NK-92 treated with Interleukin-12 subunit alpha and Interleukin-12 subunit beta, amount 100 ng/mL, for 24 hours (cell line): ENCODE data around the gene RNF128.

Experiments
- DNase-seq: peaks from one replicate; lab custom pipeline; 2025; lab: John Stamatoyannopoulos, UW

The RNF128 gene, protein sequence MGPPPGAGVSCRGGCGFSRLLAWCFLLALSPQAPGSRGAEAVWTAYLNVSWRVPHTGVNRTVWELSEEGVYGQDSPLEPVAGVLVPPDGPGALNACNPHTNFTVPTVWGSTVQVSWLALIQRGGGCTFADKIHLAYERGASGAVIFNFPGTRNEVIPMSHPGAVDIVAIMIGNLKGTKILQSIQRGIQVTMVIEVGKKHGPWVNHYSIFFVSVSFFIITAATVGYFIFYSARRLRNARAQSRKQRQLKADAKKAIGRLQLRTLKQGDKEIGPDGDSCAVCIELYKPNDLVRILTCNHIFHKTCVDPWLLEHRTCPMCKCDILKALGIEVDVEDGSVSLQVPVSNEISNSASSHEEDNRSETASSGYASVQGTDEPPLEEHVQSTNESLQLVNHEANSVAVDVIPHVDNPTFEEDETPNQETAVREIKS

DNA sequence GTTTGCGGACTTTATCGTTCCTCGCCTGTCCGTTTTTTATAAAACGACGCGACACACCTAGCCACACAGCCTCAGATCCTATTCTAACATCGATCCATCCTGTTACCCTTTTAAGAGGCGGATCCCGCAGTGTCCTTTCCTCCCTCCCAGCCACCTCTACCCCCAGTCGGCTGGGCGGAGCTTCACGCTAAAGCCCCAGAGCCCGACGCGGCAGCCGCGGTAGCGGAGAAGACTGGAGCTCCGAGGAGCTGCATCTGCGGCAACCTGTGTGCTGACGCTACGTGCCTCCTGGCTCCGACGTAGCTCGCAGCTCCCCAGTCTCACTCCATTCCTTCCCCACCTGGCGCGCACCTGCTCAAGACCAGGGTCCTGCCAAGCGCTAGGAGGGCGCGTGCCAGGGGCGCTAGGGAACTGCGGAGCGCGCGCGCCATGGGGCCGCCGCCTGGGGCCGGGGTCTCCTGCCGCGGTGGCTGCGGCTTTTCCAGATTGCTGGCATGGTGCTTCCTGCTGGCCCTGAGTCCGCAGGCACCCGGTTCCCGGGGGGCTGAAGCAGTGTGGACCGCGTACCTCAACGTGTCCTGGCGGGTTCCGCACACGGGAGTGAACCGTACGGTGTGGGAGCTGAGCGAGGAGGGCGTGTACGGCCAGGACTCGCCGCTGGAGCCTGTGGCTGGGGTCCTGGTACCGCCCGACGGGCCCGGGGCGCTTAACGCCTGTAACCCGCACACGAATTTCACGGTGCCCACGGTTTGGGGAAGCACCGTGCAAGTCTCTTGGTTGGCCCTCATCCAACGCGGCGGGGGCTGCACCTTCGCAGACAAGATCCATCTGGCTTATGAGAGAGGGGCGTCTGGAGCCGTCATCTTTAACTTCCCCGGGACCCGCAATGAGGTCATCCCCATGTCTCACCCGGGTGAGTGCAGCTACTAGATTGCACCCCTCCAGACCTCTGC, at the start of gene RNF128:
Gene RNF128, plus strand, starts transcription at position 217 of the 953 bp plus-strand sequence. Its CDS starts 213 bp downstream, at position 430.
- no peak for DNase-seq

GRCh38 chrX:106680716-106681115, 45.8 kb upstream of the RNF128 start:
- DNase-seq = no peak

DNA sequence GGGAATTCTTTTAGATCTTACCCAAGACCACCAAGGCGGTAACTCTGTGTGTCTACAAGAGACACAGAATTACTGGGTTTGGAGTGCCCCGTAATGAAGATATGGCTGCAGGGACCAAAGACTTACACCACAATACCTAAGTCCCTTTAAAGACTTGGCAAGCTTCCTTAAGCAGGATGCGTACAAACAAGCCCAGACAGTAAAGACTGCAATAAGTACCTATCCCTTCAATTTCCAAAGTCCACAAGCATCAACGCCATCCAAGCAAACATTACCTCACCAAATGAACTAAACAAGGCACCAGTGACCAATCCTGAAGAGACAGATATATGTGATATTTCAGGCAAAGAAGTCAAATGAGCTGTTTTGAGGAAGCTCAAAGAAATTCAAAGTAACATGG, 42.3 kb upstream of the RNF128 start:
- DNase-seq = no peak

- no peak for DNase-seq
Observed at GRCh38 chrX:106692425-106693065, 34.0 kb upstream of the RNF128 start.

- no peak for DNase-seq
Observed at GRCh38 chrX:106696502-106696901, 30.0 kb upstream of the RNF128 start.

DNA sequence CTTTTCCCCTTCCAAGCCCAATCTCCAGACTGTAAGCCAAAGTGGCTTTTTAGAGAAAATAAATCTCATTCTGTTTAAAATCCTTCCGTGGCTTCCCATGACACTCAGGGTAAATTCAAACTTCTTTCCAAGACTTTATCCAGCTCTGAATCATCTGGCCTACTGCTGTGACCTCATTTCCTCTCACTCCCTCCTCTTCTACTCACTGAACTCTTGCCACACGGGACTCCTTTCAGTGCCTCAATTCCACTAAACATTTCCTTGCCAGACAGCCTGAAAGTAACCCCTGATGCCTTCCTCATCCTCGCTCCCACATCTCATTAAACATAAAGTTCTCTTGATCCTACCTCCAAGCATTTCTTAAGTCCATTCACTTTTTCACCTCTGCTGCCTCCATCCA, 27.8 kb upstream of the RNF128 start:
- DNase-seq = no peak

- no peak for DNase-seq
Observed at GRCh38 chrX:106702636-106703035, 23.9 kb upstream of the RNF128 start.

DNA sequence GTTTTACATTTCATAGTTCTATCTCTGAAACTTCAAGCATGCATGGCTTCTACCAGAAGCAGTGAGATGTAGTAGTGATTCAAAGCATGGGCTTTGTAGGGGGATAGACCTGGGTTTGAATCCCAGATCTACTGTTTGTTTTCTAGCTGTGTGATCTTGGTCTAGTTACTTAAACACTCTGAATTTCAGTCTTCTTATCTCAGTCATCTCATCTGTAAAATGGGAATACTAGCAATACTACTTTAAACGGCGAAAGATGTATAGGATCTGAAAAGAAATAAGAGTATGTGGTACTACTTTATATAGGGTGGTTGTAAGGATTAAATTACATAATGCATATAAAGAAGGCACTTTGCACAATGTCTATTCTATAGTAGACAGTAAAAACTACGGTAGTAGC, 20.0 kb upstream of the RNF128 start:
- no peak for DNase-seq

DNA sequence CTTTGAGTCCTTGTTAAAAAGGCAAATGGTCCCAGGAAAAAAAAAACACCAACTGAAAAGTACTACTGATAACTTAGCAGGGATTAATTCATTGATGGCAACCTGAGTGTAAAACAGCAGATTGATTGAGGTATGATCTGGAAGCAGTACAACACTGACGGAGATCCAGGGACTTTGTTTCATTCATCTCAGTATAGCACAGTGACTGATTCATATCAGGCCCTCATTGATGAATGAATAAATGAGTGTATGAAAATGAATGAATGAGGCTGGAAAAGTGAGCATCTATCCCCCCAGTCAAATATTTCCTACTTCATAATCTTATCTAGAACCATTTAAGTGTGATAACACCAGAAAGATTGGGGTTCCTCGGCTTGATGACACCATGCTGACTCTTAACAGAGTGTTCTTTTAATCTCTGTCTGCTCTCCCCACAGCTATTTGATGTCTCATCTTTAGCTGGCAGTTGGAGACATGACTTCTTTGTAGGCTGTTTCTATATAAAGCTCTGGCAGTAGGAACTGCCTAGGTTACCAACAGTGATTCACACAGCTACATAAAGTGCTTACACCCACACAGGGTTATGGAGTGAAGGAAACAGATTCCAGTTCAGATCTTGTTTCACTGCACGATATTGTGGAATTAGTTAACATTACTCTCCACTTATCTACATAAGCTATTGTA, 18.6 kb upstream of the RNF128 start:
- no peak for DNase-seq

DNA sequence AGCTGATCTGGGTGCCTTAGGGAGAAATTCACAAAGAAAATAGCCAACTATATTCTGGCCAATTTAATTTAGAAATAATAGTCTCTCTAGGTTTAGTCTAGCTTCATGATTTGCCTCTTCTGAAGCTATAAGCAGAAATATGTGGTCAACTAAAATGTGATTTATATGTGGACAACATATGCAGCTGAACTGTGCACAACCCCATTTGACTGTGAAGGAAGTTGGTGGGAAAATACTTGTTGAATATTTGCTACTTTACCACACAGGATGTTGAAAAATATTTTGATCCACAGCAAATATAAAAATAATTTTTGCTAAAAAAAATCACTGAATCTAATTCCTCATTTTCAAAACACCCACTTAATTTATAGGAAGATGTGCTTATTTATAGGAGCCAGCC, 15.7 kb upstream of the RNF128 start:
- no peak for DNase-seq

DNA sequence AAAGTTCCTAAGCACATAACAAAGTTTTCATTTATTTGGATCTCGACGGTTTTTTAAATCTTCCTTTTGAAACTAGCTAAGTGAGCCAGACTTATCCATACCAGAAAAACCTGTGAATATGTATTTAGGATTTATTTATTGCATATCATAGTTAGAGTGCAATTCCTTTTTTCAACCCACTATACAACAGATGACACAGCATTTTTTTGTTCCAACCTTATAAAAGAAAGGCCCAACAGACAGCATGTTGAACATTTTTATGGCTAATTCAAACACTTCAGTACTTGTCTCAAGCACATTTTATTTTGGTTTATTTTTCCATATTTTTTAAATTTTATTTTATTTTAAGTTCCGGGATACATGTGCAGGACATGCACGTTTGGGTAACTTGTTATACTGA, 15.1 kb upstream of the RNF128 start:
- DNase-seq = no peak

DNA sequence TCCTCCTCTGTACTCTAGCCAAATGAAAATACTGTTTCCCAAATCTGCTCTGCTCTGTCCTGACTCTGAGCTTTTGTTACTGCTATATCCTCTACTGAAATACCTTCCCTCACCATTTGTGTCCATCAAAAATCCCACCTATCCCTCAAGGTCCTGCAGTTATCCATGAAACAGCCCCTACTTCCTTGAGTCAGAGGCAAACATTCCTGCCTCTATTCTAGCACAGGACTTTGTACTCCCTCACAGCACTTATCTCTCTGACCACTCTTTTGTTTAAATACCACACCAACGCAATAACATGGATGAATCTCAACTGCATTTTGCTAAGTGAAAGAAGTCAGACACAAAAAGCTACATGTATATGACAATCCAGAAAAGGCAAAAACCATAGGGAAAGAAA, 10.5 kb upstream of the RNF128 start:
- no peak for DNase-seq

GRCh38 chrX:106716463-106716862, 10.0 kb upstream of the RNF128 start:
- DNase-seq = no peak

GRCh38 chrX:106718709-106719108, 7.8 kb upstream of the RNF128 start:
- DNase-seq = no peak

- DNase-seq = no peak
Observed at GRCh38 chrX:106725931-106726330, 570 bp upstream of the RNF128 start.

GRCh38 chrX:106728337-106728736, 1.8 kb downstream of the RNF128 start:
- no peak for DNase-seq

GRCh38 chrX:106730401-106730800, 3.9 kb downstream of the RNF128 start:
- DNase-seq = no peak

DNA sequence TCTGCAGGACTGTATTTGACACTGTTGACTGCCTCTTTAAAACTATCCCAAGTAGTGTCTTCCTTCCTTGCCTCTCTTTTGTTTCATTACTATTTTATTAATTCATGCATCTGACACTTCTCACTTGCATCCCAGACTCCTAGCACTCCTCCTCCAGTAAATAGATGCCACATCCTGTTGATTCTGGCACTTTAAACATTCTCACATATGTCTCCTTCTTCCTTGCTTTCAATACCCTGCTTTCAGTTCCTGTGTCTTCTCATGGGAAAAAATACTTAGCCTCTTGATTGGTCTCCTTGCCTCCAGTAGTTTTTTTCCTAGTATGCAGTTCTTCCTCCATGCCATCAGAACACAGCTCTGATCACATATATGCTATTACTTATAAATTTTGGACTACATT, 5.1 kb downstream of the RNF128 start:
- no peak for DNase-seq

- DNase-seq = no peak
Observed at GRCh38 chrX:106734827-106735226, 8.3 kb downstream of the RNF128 start.

DNA sequence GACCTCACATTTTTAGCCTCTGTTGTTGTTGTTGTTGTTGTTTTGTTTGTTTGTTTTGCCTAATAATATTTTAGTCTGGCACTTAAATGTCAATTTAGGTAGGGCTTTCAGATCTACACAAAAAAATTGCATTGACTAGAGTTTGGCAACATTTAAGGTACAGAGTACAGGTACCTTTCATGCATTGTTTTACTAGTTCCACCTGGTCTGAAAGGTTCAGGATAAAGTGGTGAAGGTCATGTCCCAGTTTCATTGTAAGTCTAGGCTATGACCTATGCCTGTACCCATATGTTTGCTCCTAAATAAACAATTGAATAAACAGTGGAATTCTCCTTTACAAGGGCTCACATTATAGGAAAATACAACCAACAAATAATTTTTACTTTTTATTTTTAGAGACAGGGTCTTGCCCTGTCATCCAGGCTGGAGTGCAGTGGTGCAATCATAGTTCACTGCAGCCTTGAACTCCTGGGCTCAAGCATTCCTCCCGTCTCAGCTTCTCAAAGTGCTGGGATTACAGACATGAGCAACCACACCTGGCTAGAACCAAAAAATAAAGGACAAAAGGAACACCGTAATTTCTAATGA, 13.8 kb downstream of the RNF128 start:
- no peak for DNase-seq

- DNase-seq = no peak
Observed at GRCh38 chrX:106742193-106742592, 15.7 kb downstream of the RNF128 start.
